PC-3 (cell line): ENCODE results near the gene CELA2B. TPM values are rescaled to one million over a fixed set of nuclear protein-coding genes. Genes with fewer than 3 reads are reported as not detected.
"Not testable (repeated sequence)": the region's sequence is repeated elsewhere in the genome, so short reads cannot be mapped to it uniquely, and the experiment has no call there.

Experiments
- ATAC-seq: fragments of 200-7000 bp; cut with Tn5 transposase; 2 replicates; pipeline ENCODE4 v1.9.1; 2020; ENCODE audit warnings: mild to moderate bottlenecking, moderate library complexity
- BruUV-seq: library from RNA; stranded (reverse); fragments of 400-500 nt; replicated peaks from 2 replicates; lab custom pipeline; 2021; lab: Mats Ljungman, UMichigan
- CTCF ChIA-PET: fragments of 300-600 bp; sonication (Branson Sonifier 250); formaldehyde crosslinking; loops from one replicate; lab custom pipeline; 2022; ENCODE audit warnings: antibody characterized with exemption; lab: Charles Lee
- POLR2A ChIA-PET: fragments of 300-600 bp; sonication (Branson Sonifier 250); formaldehyde crosslinking; loops from one replicate; lab custom pipeline; 2022; ENCODE audit warnings: antibody characterized with exemption; ENCODE audit not compliant: unreplicated experiment; lab: Charles Lee
- DNase-seq: peaks from one replicate; pipeline ENCODE4 v3.0.0-alpha.2; 2015
- H2AFZ ChIP-seq: fragments of 300-600 bp; sonication (generic); 2 replicates; pipeline ENCODE4 v1.6.0; 2016; ENCODE audit warnings: antibody characterized with exemption, low read length
- H3F3A ChIP-seq: fragments of 300-600 bp; sonication (generic); one replicate; pipeline ENCODE4 v1.6.0; 2017; ENCODE audit warnings: antibody characterized with exemption, low read length, control low read depth, mild to moderate bottlenecking; ENCODE audit not compliant: unreplicated experiment
- H3K27ac ChIP-seq: fragments of 300-600 bp; sonication (generic); 2 replicates; pipeline ENCODE4 v1.5.1; 2016; ENCODE audit warnings: mild to moderate bottlenecking, low read length
- H3K27me3 ChIP-seq: fragments of 300-600 bp; sonication (generic); 2 replicates; pipeline ENCODE4 v1.6.1; 2016; ENCODE audit warnings: low read length, mixed read lengths
- H3K36me3 ChIP-seq: fragments of 300-600 bp; sonication (generic); 2 replicates; pipeline ENCODE4 v1.6.1; 2016; ENCODE audit warnings: low read depth, mixed run types, low read length, mixed read lengths
- H3K4me1 ChIP-seq: fragments of 300-600 bp; sonication (generic); 2 replicates; pipeline ENCODE4 v1.5.1; 2016; ENCODE audit warnings: low read length; ENCODE audit not compliant: insufficient read depth
- H3K4me2 ChIP-seq: fragments of 300-600 bp; sonication (generic); 2 replicates; pipeline ENCODE4 v1.6.0; 2016; ENCODE audit warnings: low read length
- H3K4me3 ChIP-seq: fragments of 300-600 bp; sonication (generic); 2 replicates; pipeline ENCODE4 v1.5.1; 2016; ENCODE audit warnings: mild to moderate bottlenecking, low read length, mixed read lengths
- H3K79me2 ChIP-seq: fragments of 300-600 bp; sonication (generic); 2 replicates; pipeline ENCODE4 v1.6.1; 2017; ENCODE audit warnings: low read length, mixed read lengths
- H3K9ac ChIP-seq: fragments of 300-600 bp; sonication (generic); 2 replicates; pipeline ENCODE4 v1.6.0; 2016; ENCODE audit warnings: mild to moderate bottlenecking, low read length
- H3K9me2 ChIP-seq: fragments of 300-600 bp; sonication (generic); replicated peaks from 2 replicates; pipeline ENCODE4 v1.6.1; 2016; ENCODE audit warnings: mixed run types, low read length, mixed read lengths
- H3K9me3 ChIP-seq: fragments of 300-600 bp; sonication (generic); 2 replicates; pipeline ENCODE4 v1.6.1; 2016; ENCODE audit warnings: low read length, mixed read lengths
- H4K20me1 ChIP-seq: fragments of 300-600 bp; sonication (generic); 2 replicates; pipeline ENCODE4 v1.6.1; 2016; ENCODE audit warnings: low read length, mixed read lengths
- CTCF ChIP-seq: fragments of 300-600 bp; sonication (generic); conservative IDR thresholded peaks from 2 replicates; pipeline ENCODE4 v1.5.1; 2017; ENCODE audit warnings: antibody characterized with exemption, low read depth, mild to moderate bottlenecking, low read length
- EZH2 ChIP-seq: fragments of 300-600 bp; sonication (generic); IDR thresholded peaks from one replicate; pipeline ENCODE4 v1.6.1; 2017; ENCODE audit warnings: antibody characterized with exemption, mild to moderate bottlenecking, low read length; ENCODE audit not compliant: unreplicated experiment
- EZH2phosphoT487 ChIP-seq: fragments of 300-600 bp; sonication (generic); IDR thresholded peaks from 2 replicates; pipeline ENCODE4 v1.6.1; 2018; ENCODE audit warnings: mild to moderate bottlenecking, antibody characterized with exemption, low read length, borderline replicate concordance
- intact Hi-C: fragments of 100-400 bp; cut with micrococcal nuclease; formaldehyde crosslinking; loops from 2 replicates; pipeline ENCODE4 v1.9.0; 2023
- total RNA-seq: library from RNA; depleted of rRNA; stranded (reverse); fragments of >200 nt; gene quantifications from 2 replicates; pipeline ENCODE4 v1.2.3, GENCODE V29; 2014

The CELA2B gene
- total RNA-seq, 1 experiment from 2014 or later, result not detected

GRCh38 chr1:15483971-15484370, 8.1 kb downstream of the CELA2B start:
- Histone ChIP-seq H3K9me2 (no peaks in the 10 kb centered on the region), H2AFZ (no peak overlapping the region), H3K36me3 (no peaks in the 10 kb centered on the region), H4K20me1 (no peaks in the 10 kb centered on the region), H3K9me3 (no peaks in the 10 kb centered on the region), H3K27ac (no peak overlapping the region), H3K4me2 (no peak overlapping the region), H3K4me1 (no peaks in the 10 kb centered on the region), H3K4me3 (no peak overlapping the region), H3K9ac (no peak overlapping the region), H3F3A (no peaks in the 10 kb centered on the region), H3K27me3 (no peaks in the 10 kb centered on the region), H3K79me2 (no peaks in the 10 kb centered on the region)
- TF ChIP-seq EZH2phosphoT487 (no peak), EZH2 (no peak)
- CTCF ChIA-PET, result no interaction called here
- DNase-seq (no peak), ATAC-seq (no peak)
- intact Hi-C loops, result no loop called here
- no TSS peak for BruUV-seq
- POLR2A ChIA-PET, result no interaction called here

- H3K27me3 ChIP-seq, POLR2A ChIA-PET, H3K9ac ChIP-seq, H3K9me2 ChIP-seq, H2AFZ ChIP-seq, H3K4me1 ChIP-seq, H3K36me3 ChIP-seq, H3K79me2 ChIP-seq, ATAC-seq, H3K4me3 ChIP-seq, CTCF ChIA-PET, H3F3A ChIP-seq, BruUV-seq, H3K4me2 ChIP-seq, intact Hi-C loops, H3K27ac ChIP-seq, H4K20me1 ChIP-seq, H3K9me3 ChIP-seq, DNase-seq: not testable (repeated sequence)
Measured at GRCh38 chr1:15484443-15484842, 8.5 kb downstream of the CELA2B start.

DNA sequence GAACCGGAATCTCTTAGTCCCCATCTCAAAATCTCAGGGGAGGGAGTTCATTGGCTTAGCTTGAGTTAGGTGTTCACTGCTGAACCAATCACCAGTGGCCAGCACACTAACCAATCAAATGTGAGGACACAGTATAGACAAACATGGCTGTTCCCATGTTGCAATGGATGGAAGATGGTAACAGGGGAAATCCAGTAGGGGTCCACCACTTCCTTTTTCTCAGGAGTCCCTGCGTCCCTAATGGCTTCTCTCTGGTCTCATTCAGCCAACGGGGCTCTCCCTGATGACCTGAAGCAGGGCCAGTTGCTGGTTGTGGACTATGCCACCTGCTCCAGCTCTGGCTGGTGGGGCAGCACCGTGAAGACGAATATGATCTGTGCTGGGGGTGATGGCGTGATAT, 9.7 kb downstream of the CELA2B start:
- Histone ChIP-seq H2AFZ (no peak overlapping the region), H3F3A (no peaks in the 10 kb centered on the region), H3K27ac (no peak overlapping the region), H3K4me3 (no peak overlapping the region), H3K9ac (no peak overlapping the region), H4K20me1 (no peaks in the 10 kb centered on the region), H3K4me2 (no peak overlapping the region), H3K4me1 (no peaks in the 10 kb centered on the region), H3K36me3 (no peaks in the 10 kb centered on the region), H3K79me2 (no peaks in the 10 kb centered on the region), H3K9me2 (no peaks in the 10 kb centered on the region), H3K27me3 (no peaks in the 10 kb centered on the region), H3K9me3 (no peaks in the 10 kb centered on the region)
- POLR2A ChIA-PET, result interaction anchor here (0.6 kb wide), 1 partner anchor 29 kb away, joined by 4 read pairs; no protein-coding TSS in a partner anchor
- no peak for ATAC-seq
- no TSS peak for BruUV-seq
- no peak for DNase-seq
- TF ChIP-seq EZH2phosphoT487 (no peak), CTCF (no peak), EZH2 (no peak)
- CTCF ChIA-PET, result no interaction called here
- intact Hi-C loops, result no loop called here

DNA sequence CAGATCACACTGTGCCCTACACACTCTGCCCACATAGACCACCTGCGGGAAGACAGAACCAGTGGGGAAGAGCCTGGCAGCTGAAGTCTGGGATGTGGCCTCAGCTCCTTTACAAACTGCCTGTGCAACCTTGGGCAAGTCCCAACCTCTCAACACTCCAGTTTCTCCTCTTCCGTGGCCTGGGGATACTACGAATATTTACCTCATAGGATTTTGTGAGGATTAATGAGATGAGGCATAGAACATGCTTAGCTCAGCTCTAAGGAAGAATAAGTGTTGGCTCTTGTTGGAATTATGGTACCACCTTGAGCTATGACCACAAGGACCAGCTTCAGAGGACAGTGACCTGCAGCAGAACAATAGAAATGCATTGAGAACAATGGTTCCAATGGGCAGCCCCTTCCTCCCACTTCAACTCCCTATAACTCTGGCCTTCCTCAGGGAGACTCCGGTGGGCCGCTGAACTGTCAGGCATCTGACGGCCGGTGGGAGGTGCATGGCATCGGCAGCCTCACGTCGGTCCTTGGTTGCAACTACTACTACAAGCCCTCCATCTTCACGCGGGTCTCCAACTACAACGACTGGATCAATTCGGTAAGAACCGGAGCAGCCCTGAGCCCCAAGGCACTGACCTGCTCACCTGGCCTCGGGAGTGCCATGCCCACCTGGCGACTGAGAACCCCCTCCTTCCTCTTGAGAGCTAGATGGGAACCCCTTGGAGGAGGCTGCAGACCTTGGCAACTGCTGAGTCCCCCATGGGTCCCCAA, 11.1 kb downstream of the CELA2B start:
- BruUV-seq, intact Hi-C loops, POLR2A ChIA-PET: not testable (repeated sequence)

More for the DNA sequence above, 11.1 kb downstream of the CELA2B start:
- ATAC-seq, H2AFZ ChIP-seq, H3K36me3 ChIP-seq, H3K9me3 ChIP-seq, H3K9ac ChIP-seq, CTCF ChIA-PET, H3K9me2 ChIP-seq, H3K4me2 ChIP-seq, H3K4me3 ChIP-seq, H3K27me3 ChIP-seq, H3K4me1 ChIP-seq, H3F3A ChIP-seq, H3K79me2 ChIP-seq, H4K20me1 ChIP-seq, DNase-seq, H3K27ac ChIP-seq: not testable (repeated sequence)
